MM.1S (cell line): ENCODE results near the gene RPE65.

ENCODE experiments used
- CTCF ChIP-seq: fragments of 300-600 bp; sonication (generic); IDR thresholded peaks from 2 replicates; pipeline ENCODE4 v1.5.1; 2016; ENCODE audit warnings: antibody characterized with exemption, low read length, mixed read lengths
- EZH2 ChIP-seq: fragments of 300-600 bp; sonication (generic); optimal IDR thresholded peaks from 2 replicates; pipeline ENCODE3; 2017; ENCODE audit warnings: low read depth, mild to moderate bottlenecking, antibody characterized with exemption, low read length, mixed read lengths
- EZH2phosphoT487 ChIP-seq: fragments of 300-600 bp; sonication (generic); IDR thresholded peaks from 2 replicates; pipeline ENCODE4 v1.6.1; 2018; ENCODE audit warnings: antibody characterized with exemption, low read length

GRCh38 chr1:68460935-68461334 is 11.2 kb upstream of the RPE65 start:
- TF ChIP-seq EZH2 (no peak), CTCF (no peak), EZH2phosphoT487 (no peak)
